ENCODE measurements around the gene PRMT3.
A peak's percentile ranks its signal among the peaks of the same experiment; 100 is the strongest.
"Not testable (repeated sequence)": the region's sequence is repeated elsewhere in the genome, so short reads cannot be mapped to it uniquely, and the experiment has no call there.

The PRMT3 gene

GRCh38 chr11:20364341-20364792, 23.1 kb upstream of the PRMT3 start:
- no peak for DNase-seq (ENCODE audit: extremely low read depth, low read depth)
- TF ChIP-seq CTCF (IDR thresholded peaks at IDR 0.05; ENCODE audit: low read depth, low read length, missing control alignments): no peak
- H3K4me3 ChIP-seq (replicated peaks; ENCODE audit: low read depth, low read length): peak overlapping the region; percentile 53

- DNase-seq (ENCODE audit: extremely low read depth, low read depth); H3K4me3 ChIP-seq (replicated peaks; ENCODE audit: low read depth, low read length): not testable (repeated sequence)
These were observed 22.1 kb upstream of the PRMT3 start for GRCh38 chr11:20365465-20365864.

GRCh38 chr11:20367313-20367948, 20.1 kb upstream of the PRMT3 start:
- DNase-seq (ENCODE audit: extremely low read depth, low read depth): peak; percentile 66
- H3K4me3 ChIP-seq (replicated peaks; ENCODE audit: low read depth, low read length): no peak overlapping the region; the same call in 1 of the 2 replicates
- no peak for TF ChIP-seq CTCF (IDR thresholded peaks at IDR 0.05; ENCODE audit: low read depth, low read length, missing control alignments)

GRCh38 chr11:20368438-20368837, 19.1 kb upstream of the PRMT3 start:
- DNase-seq (ENCODE audit: extremely low read depth, low read depth): no peak
- TF ChIP-seq CTCF (IDR thresholded peaks at IDR 0.05; ENCODE audit: low read depth, low read length, missing control alignments): no peak
- H3K4me3 ChIP-seq (replicated peaks; ENCODE audit: low read depth, low read length): no peak overlapping the region

- no peak for DNase-seq (ENCODE audit: extremely low read depth, low read depth)
- TF ChIP-seq CTCF (IDR thresholded peaks at IDR 0.05; ENCODE audit: low read depth, low read length, missing control alignments): no peak
- no peak overlapping the region for H3K4me3 ChIP-seq (replicated peaks; ENCODE audit: low read depth, low read length)
These were observed 17.7 kb upstream of the PRMT3 start for GRCh38 chr11:20369826-20370225.

GRCh38 chr11:20372081-20372626, 15.4 kb upstream of the PRMT3 start:
- no peak for DNase-seq (ENCODE audit: extremely low read depth, low read depth)
- no peak for TF ChIP-seq CTCF (IDR thresholded peaks at IDR 0.05; ENCODE audit: low read depth, low read length, missing control alignments)
- no peak overlapping the region for H3K4me3 ChIP-seq (replicated peaks; ENCODE audit: low read depth, low read length)

- H3K4me3 ChIP-seq (replicated peaks; ENCODE audit: low read depth, low read length): no peak overlapping the region
- no peak for DNase-seq (ENCODE audit: extremely low read depth, low read depth)
- TF ChIP-seq CTCF (IDR thresholded peaks at IDR 0.05; ENCODE audit: low read depth, low read length, missing control alignments): no peak
These were observed 14.4 kb upstream of the PRMT3 start for GRCh38 chr11:20373147-20373546.
